ENCODE results near the gene MBD3L2. TPM values are rescaled to one million over a fixed set of nuclear protein-coding genes. Genes with fewer than 3 reads are reported as not detected.

Gene MBD3L2
- total RNA-seq, 1 donor from 2014 or later, result not detected

GRCh38 chr19:7078008-7078407, 28.9 kb downstream of the MBD3L2 start:
- H3K27me3 Mint-ChIP-seq, result no peaks in the 10 kb centered on the region
- no peak for ATAC-seq (ENCODE audit: low read depth)
- no peak for TF ChIP-seq CTCF (IDR thresholded peaks at IDR 0.05)
- H3K4me1 Mint-ChIP-seq, result no peaks in the 10 kb centered on the region
- H3K36me3 Mint-ChIP-seq (ENCODE audit: low read depth), result peaks cover 94% of the 10 kb centered on the region
- no peak for DNase-seq
- H3K4me3 Mint-ChIP-seq, result no peak overlapping the region
- peaks cover 33% of the 10 kb centered on the region for H3K9me3 Mint-ChIP-seq
- intact Hi-C loops (cut with micrococcal nuclease), result no loop called here
- no peak overlapping the region for H3K27ac Mint-ChIP-seq
- POLR2A ChIA-PET, result interaction anchor here (0.9 to 1.2 kb wide), 3 partner anchors 8 to 20 kb away, joined by 3 to 8 read pairs (median 4); partner anchors contain the start of gene ZNF557
- CTCF ChIA-PET, result no interaction called here

- CTCF ChIA-PET, result no interaction called here
- Mint-ChIP-seq H3K9me3 (peaks cover 44% of the 10 kb centered on the region), H3K27me3 (no peaks in the 10 kb centered on the region), H3K36me3 (ENCODE audit: low read depth) (peaks cover 78% of the 10 kb centered on the region), H3K4me1 (no peaks in the 10 kb centered on the region), H3K4me3 (no peak overlapping the region), H3K27ac (no peak overlapping the region)
- intact Hi-C loops (cut with micrococcal nuclease), result no loop called here
- no peak for DNase-seq
- POLR2A ChIA-PET, result interaction anchor here (0.9 kb wide), 1 partner anchor 14 kb away, joined by 3 read pairs; the partner anchor contains the start of gene ZNF557
- TF ChIP-seq CTCF (IDR thresholded peaks at IDR 0.05), result no peak
- ATAC-seq (ENCODE audit: low read depth), result no peak
Observed at GRCh38 chr19:7083076-7083956, 34.2 kb downstream of the MBD3L2 start.

- CTCF ChIA-PET, result no interaction called here
- Mint-ChIP-seq H3K36me3 (ENCODE audit: low read depth) (peaks cover 47% of the 10 kb centered on the region), H3K27ac (no peak overlapping the region), H3K9me3 (peaks cover 37% of the 10 kb centered on the region), H3K4me1 (no peaks in the 10 kb centered on the region), H3K4me3 (no peak overlapping the region), H3K27me3 (no peaks in the 10 kb centered on the region)
- ATAC-seq (ENCODE audit: low read depth) (no peak), DNase-seq (no peak)
- intact Hi-C loops (cut with micrococcal nuclease), result no loop called here
- TF ChIP-seq CTCF (IDR thresholded peaks at IDR 0.05), result no peak
- POLR2A ChIA-PET, result interaction anchor here (0.7 kb wide), 1 partner anchor 316 kb away, joined by 3 read pairs; no protein-coding TSS in a partner anchor
Observed at GRCh38 chr19:7088999-7089398, 39.9 kb downstream of the MBD3L2 start.

GRCh38 chr19:7098096-7098495, 49.0 kb downstream of the MBD3L2 start:
- no peak for TF ChIP-seq CTCF (IDR thresholded peaks at IDR 0.05)
- Mint-ChIP-seq H3K4me1 (peaks cover 18% of the 10 kb centered on the region), H3K4me3 (peak overlapping the region; percentile 92), H3K27ac (peak overlapping the region; percentile 95), H3K27me3 (no peaks in the 10 kb centered on the region), H3K36me3 (ENCODE audit: low read depth) (peaks cover 19% of the 10 kb centered on the region), H3K9me3 (peaks cover 22% of the 10 kb centered on the region)
- DNase-seq (no peak), ATAC-seq (ENCODE audit: low read depth) (no peak)
- intact Hi-C loops (cut with micrococcal nuclease), result loop anchor here (2.0 to 5.0 kb wide), 2 partner anchors 99 to 583 kb away; partner anchors contain the start of gene TRAPPC5
- ChIA-PET CTCF (interaction anchor here (1.2 kb wide), 1 partner anchor 583 kb away, joined by 4 read pairs; the partner anchor contains the start of gene TRAPPC5), POLR2A (interaction anchor here (0.9 kb wide), 2 partner anchors 20 to 29 kb away, joined by 3 read pairs; partner anchors contain the start of gene ZNF557)

Data from activated B cell treated with CpG ODN at 0.5 μM for 24 hours (primary cell).